Lower leg skin (tissue), 4 donors: ENCODE data around the gene RETREG3. TPM values are rescaled to one million over a fixed set of nuclear protein-coding genes. Genes with fewer than 3 reads are reported as not detected.
"Not testable (repeated sequence)": the region's sequence is repeated elsewhere in the genome, so short reads cannot be mapped to it uniquely, and the experiment has no call there.

ENCODE experiments used
- DNase-seq, 2 donors: peaks; one replicate each; pipeline ENCODE4 v3.0.0-alpha.2; 2019; ENCODE audit warnings: low spot score in 2 of 2
- H3K4me3 ChIP-seq: fragments of 200-600 bp; sonication (generic); 2 replicates; pipeline ENCODE4 v1.5.1; 2017; ENCODE audit warnings: mild to moderate bottlenecking, low read depth; ENCODE audit not compliant: poor library complexity, severe bottlenecking
- POLR2A ChIP-seq, 2 donors: fragments of 450-650 bp; IDR thresholded peaks; one replicate each; pipeline ENCODE4 v1.6.1; 2016 to 2017; ENCODE audit warnings: antibody characterized with exemption in 2 of 2, mild to moderate bottlenecking in 1 of 2, moderate library complexity in 1 of 2
- WGBS, 2 donors: methylation state at CpG; one replicate each; pipeline ENCODE4 v1.1.5; 2018; 5-methylcytosine and 5-hydroxymethylcytosine counted together
- intact Hi-C: fragments of 100-400 bp; cut with DNase I; formaldehyde crosslinking; loops from one replicate; pipeline ENCODE4 v1.15.0; 2023; ENCODE audit warnings: low total_unique reads
- total RNA-seq, 4 donors: library from RNA; depleted of rRNA; stranded (reverse); fragments of >200 nt; gene quantifications; one replicate each; pipeline ENCODE4 v1.1.0, GENCODE V29; 2016
- TF ChIP-seq, protein P1 (sequence below), 3 donors: fragments of 450-650 bp; IDR thresholded peaks; one replicate each; pipeline ENCODE4 v1.5.1; 2016; ENCODE audit warnings: antibody characterized with exemption in 3 of 3, mild to moderate bottlenecking in 3 of 3, moderate library complexity in 2 of 3

RETREG3 gene
- total RNA-seq, 4 donors from 2014 or later, result 69.4 to 106 (median 84.3) TPM

DNA sequence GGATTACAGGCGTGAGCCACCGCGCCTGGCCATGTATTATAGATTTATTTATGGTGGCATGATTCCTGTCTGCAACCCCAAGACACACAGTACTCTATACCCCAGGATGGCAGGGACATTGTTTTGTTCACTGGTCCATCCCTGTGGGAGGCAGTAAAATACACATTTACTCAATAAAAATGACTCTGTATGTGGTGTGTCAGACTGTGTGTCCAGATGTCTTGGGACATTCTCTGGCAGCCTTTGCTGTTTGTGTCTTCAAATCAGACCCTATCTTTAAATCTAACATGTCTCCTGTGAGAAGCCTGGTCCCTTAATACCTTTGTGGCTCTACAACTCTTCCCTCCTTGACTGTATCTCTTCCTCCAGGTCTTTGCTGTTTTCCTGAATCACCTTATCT is 48.9 kb downstream of the RETREG3 start:
- WGBS, 2 donors, result 60 to 82% methylated on average over 1 to 3 of the region's 3 CpGs
- no peak for TF ChIP-seq POLR2A (IDR thresholded peaks at IDR 0.05)
- TF ChIP-seq, protein P1, sequence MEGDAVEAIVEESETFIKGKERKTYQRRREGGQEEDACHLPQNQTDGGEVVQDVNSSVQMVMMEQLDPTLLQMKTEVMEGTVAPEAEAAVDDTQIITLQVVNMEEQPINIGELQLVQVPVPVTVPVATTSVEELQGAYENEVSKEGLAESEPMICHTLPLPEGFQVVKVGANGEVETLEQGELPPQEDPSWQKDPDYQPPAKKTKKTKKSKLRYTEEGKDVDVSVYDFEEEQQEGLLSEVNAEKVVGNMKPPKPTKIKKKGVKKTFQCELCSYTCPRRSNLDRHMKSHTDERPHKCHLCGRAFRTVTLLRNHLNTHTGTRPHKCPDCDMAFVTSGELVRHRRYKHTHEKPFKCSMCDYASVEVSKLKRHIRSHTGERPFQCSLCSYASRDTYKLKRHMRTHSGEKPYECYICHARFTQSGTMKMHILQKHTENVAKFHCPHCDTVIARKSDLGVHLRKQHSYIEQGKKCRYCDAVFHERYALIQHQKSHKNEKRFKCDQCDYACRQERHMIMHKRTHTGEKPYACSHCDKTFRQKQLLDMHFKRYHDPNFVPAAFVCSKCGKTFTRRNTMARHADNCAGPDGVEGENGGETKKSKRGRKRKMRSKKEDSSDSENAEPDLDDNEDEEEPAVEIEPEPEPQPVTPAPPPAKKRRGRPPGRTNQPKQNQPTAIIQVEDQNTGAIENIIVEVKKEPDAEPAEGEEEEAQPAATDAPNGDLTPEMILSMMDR (IDR thresholded peaks at IDR 0.05), result no peak
- intact Hi-C loops, result no loop called here
- no peak for DNase-seq
- H3K4me3 ChIP-seq, result no peak overlapping the region

DNA sequence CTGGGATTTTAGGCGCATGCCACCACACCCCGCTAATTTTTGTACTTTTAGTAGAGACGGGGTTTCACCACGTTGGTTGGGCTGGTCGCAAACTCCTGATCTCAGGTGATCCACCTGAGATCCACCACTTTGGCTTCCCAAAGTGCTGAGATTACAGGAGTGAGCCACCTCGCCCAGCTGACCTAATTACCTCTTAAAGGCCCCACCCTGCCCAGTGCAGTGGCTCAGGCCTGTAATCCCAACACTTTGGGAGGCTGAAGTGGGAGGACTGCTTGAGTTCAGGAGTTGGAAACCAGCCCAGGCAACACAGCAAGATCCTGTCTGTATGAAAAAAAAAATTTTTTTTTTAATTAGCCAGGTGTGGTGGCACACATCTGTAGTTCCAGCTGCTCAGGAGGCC is 50.1 kb downstream of the RETREG3 start:
- no peak overlapping the region for H3K4me3 ChIP-seq
- TF ChIP-seq, protein P1 (IDR thresholded peaks at IDR 0.05), result no peak
- TF ChIP-seq POLR2A (IDR thresholded peaks at IDR 0.05), result no peak
- WGBS, 2 donors, result 54 to 57% methylated on average over 6 of the region's 6 CpGs
- no peak for DNase-seq
- intact Hi-C loops, result no loop called here

DNA sequence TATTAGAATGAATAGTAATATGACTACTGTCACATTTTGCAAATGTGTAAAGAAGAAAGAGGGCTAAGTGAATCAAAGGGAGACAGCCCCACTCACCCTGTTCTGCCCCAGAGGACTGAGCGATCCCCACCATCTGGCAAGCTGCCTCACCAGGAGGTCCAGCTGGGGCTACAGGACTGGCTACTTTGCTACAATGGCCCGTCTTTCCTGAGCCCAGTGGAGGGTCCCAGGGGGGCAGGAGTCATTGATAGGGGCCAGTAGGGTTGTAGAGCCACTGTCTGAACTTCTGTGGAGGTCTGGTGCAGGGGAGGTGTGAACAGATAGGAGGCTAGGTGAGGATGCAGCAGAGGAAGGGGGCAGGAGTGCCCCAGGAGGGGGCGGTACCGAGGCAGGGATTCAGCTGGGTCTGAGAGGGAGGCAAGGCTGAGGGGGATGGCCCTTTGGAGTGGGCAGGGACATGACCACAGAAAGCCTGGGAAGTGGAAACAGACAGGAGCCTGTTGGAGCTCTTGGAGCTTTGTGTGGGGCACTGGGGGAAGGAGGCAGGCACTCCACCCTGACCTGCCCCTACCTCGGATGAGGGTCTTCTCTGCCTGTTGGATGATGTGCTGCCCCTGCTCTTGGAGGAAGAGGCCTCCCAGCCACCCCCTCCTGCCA is 53.1 kb downstream of the RETREG3 start:
- intact Hi-C loops, DNase-seq, H3K4me3 ChIP-seq: not testable (repeated sequence)
- WGBS, 2 donors, result 55 to 57% methylated on average over 5 of the region's 5 CpGs

DNA sequence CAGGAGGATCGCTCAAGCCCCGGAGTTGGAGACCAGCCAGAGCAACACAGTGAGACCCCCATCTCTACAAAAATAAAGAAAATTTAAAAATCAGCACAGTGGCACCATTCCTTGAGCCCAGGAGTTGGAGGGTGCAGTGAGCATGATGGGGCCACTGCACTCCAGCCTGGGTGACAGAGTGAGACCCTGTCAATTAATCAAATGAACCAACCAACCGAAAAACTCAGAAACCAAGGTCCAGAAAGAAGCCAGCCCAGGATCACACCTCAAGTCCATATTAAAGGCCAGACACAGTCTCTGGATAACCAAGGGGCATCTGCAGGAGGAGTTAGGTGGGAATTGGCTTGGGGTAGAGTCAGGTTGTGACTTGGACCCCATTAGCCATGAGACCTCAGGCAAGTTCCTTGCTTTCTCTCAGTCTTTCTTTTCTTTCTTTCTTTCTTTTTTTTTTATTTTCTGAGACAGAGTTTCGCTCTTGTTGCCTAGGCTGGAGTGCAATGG is 54.0 kb downstream of the RETREG3 start:
- DNase-seq, result no peak
- TF ChIP-seq, protein P1 (IDR thresholded peaks at IDR 0.05), result no peak
- no peak for TF ChIP-seq POLR2A (IDR thresholded peaks at IDR 0.05)
- intact Hi-C loops, result no loop called here
- H3K4me3 ChIP-seq, result peak overlapping the region; percentile 64
- WGBS, 2 donors, result 25 to 27% methylated on average over 4 of the region's 4 CpGs

DNA sequence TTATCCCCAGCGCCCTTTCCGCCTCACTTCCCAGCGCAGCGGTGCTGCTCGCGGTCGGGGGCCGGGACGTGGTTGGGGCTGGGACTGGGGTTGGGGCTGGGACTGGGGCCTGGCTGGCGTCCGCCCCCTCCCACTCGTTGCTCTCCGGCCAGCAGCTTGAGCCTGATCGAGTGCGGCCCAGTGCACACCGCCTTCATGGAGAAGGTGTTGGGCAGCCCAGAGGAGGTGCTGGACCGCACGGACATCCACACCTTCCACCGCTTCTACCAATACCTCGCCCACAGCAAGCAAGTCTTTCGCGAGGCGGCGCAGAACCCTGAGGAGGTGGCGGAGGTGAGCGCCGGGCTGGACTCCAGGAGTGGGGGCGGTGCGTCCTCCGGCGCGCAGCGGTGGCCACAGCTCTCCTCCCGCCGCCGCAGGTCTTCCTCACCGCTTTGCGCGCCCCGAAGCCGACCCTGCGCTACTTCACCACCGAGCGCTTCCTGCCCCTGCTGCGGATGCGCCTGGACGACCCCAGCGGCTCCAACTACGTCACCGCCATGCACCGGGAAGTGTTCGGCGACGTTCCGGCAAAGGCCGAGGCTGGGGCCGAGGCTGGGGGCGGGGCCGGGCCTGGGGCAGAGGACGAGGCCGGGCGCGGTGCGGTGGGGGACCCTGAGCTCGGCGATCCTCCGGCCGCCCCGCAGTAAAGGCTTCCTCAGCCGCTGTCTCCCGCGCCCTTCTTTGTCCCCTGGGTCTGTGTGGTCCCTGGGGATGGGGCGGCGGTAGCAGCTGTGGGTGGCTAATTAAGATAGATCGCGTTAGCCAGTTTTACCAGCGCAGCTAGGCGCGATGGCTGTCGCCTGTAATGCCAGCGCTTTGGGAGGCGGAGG is 54.7 kb downstream of the RETREG3 start:
- DNase-seq, result peak; percentile 78 to 97
- TF ChIP-seq POLR2A (IDR thresholded peaks at IDR 0.05), result peak in 1 of 2 donors; percentile 80
- TF ChIP-seq, protein P1 (IDR thresholded peaks at IDR 0.05), result no peak
- WGBS, 2 donors, result 1 to 2% methylated on average over 18 to 67 of the region's 82 CpGs
- intact Hi-C loops, result no loop called here
- H3K4me3 ChIP-seq, result peak overlapping the region; percentile 64

DNA sequence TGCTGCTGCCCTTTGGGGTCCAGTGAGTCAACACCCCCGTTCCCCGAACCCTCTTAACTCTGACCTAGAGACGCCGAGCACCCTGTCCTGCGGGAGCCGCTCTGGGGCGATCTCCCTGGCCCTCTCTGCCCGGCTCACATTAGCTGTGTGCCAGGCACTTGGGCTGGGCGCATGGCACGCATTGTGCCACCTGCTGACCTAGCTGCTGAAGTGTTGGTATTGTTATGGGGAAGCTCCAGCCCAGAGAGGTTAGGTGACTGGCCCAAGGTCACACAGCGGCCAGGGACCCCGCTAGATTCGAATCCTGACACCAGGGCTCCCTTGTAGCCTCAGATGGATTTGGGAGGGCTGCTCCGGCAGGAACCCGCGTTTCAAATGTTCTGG is 55.3 kb downstream of the RETREG3 start:
- WGBS, 2 donors, result 35 to 37% methylated on average over 15 to 16 of the region's 16 CpGs
- H3K4me3 ChIP-seq, result peak overlapping the region; percentile 64
- TF ChIP-seq POLR2A (IDR thresholded peaks at IDR 0.05), result no peak
- TF ChIP-seq, protein P1 (IDR thresholded peaks at IDR 0.05), result no peak
- intact Hi-C loops, result no loop called here
- DNase-seq, result no peak
